GM21515 (cell line): ENCODE results near the gene IL17A.
A peak's percentile ranks its signal among the peaks of the same experiment; 100 is the strongest.

Source experiments
- ATAC-seq: cut with Tn5 transposase; IDR thresholded peaks from one replicate; pipeline ENCODE4 v1.9.1; 2021; ENCODE audit not compliant: unreplicated experiment

IL17A gene

GRCh38 chr6:52186075-52186474 lies at the start of gene IL17A:
Gene IL17A (plus strand): TSS chr6:52186375. CDS start chr6:52186432, 57 bp downstream.
- ATAC-seq: no peak

GRCh38 chr6:52136934-52137467 lies 49.2 kb upstream of the IL17A start:
- ATAC-seq: no peak

- ATAC-seq: no peak
Observed at GRCh38 chr6:52138284-52138683, 47.9 kb upstream of the IL17A start.

- ATAC-seq: no peak
Observed at GRCh38 chr6:52139985-52140680, 46.0 kb upstream of the IL17A start.

GRCh38 chr6:52141596-52141995 lies 44.6 kb upstream of the IL17A start:
- no peak for ATAC-seq

GRCh38 chr6:52142556-52142955 lies 43.6 kb upstream of the IL17A start:
- no peak for ATAC-seq

GRCh38 chr6:52143551-52143950 lies 42.6 kb upstream of the IL17A start:
- ATAC-seq: no peak

- ATAC-seq: no peak
Observed at GRCh38 chr6:52144196-52145076, 41.7 kb upstream of the IL17A start.

GRCh38 chr6:52146851-52147445 lies 39.2 kb upstream of the IL17A start:
- ATAC-seq: no peak

- ATAC-seq: no peak
Observed at GRCh38 chr6:52149076-52149475, 37.1 kb upstream of the IL17A start.

- no peak for ATAC-seq
Observed at GRCh38 chr6:52149949-52150348, 36.2 kb upstream of the IL17A start.

GRCh38 chr6:52152070-52152423 lies 34.1 kb upstream of the IL17A start:
- ATAC-seq: no peak

GRCh38 chr6:52152711-52153160 lies 33.4 kb upstream of the IL17A start:
- ATAC-seq: no peak

- no peak for ATAC-seq
Observed at GRCh38 chr6:52154381-52154780, 31.8 kb upstream of the IL17A start.

- ATAC-seq: peak; percentile 87
Observed at GRCh38 chr6:52155791-52156576, 30.2 kb upstream of the IL17A start.

- ATAC-seq: peak; percentile 50
Observed at GRCh38 chr6:52157301-52157941, 28.8 kb upstream of the IL17A start.

GRCh38 chr6:52160472-52161104 lies 25.6 kb upstream of the IL17A start:
- no peak for ATAC-seq

GRCh38 chr6:52161689-52162438 lies 24.3 kb upstream of the IL17A start:
- no peak for ATAC-seq
